HEK293 (cell line): Measurements from ENCODE around the gene KCNJ6.
"Not testable (repeated sequence)": the region's sequence is repeated elsewhere in the genome, so short reads cannot be mapped to it uniquely, and the experiment has no call there.

ENCODE experiments used
- CTCF ChIA-PET: fragments of 350-600 bp; formaldehyde crosslinking; extraction: SDS; loops from one replicate; lab custom pipeline; 2021; ENCODE audit warnings: antibody characterized with exemption; lab: Yijun Ruan, JAX
- POLR2A ChIA-PET: fragments of 300-600 bp; formaldehyde crosslinking; extraction: SDS; loops from one replicate; lab custom pipeline; 2020; ENCODE audit warnings: antibody characterized with exemption, inconsistent platforms; lab: Yijun Ruan, JAX
- H3K27ac ChIP-seq: fragments of 200-500 bp; sonication (Bioruptor generic); 2 replicates; pipeline ENCODE4 v1.5.1; 2014; ENCODE audit warnings: low read depth, low read length, control low read depth, inconsistent platforms; ENCODE audit errors: extremely low read depth
- H3K36me3 ChIP-seq, 2 experiments: fragments of 200-500 bp in 1 of 2; sonication (Bioruptor generic) in 1 of 2; 1 replicate in 1 of 2; 2 replicates in 1 of 2; pipeline ENCODE4 v1.5.1; 2014 to 2017; ENCODE audit warnings: inconsistent platforms in 2 of 2, low read length in 2 of 2; ENCODE audit not compliant: control insufficient read depth in 2 of 2, insufficient read depth in 1 of 2
- H3K4me1 ChIP-seq: fragments of 200-500 bp; sonication (Bioruptor generic); 2 replicates; pipeline ENCODE4 v1.5.1; 2014; ENCODE audit warnings: mild to moderate bottlenecking, low read length, inconsistent platforms; ENCODE audit not compliant: control insufficient read depth, insufficient read depth
- H3K4me3 ChIP-seq: 2 replicates; pipeline ENCODE4 v1.5.1; 2011; ENCODE audit warnings: low read depth, mild to moderate bottlenecking, control low read depth, low read length, moderate library complexity
- H3K9me3 ChIP-seq: fragments of 200-500 bp; sonication (Bioruptor generic); 2 replicates; pipeline ENCODE4 v1.5.1; 2014; ENCODE audit warnings: low read depth, low read length, inconsistent platforms; ENCODE audit not compliant: control insufficient read depth, insufficient read depth
- BCL11B ChIP-seq: fragments of 450-650 bp; formaldehyde crosslinking; IDR thresholded peaks from 2 replicates; pipeline ENCODE4 v1.5.1; 2016; ENCODE audit warnings: low read depth, missing biosample characterization, missing genetic modification characterization
- IKZF3 ChIP-seq: fragments of 450-650 bp; IDR thresholded peaks from 2 replicates; pipeline ENCODE4 v1.5.0; 2018; ENCODE audit warnings: missing biosample characterization, mild to moderate bottlenecking, missing genetic modification characterization, moderate library complexity
- KLF7 ChIP-seq: fragments of 450-650 bp; formaldehyde crosslinking; IDR thresholded peaks from 2 replicates; pipeline ENCODE4 v1.5.1; 2016; ENCODE audit warnings: missing biosample characterization, missing genetic modification characterization, borderline replicate concordance
- SETDB1 ChIP-seq: IDR thresholded peaks from one replicate; pipeline ENCODE4 v1.6.1; 2017; ENCODE audit warnings: mild to moderate bottlenecking, low read length, moderate library complexity, mixed read lengths; ENCODE audit not compliant: insufficient read length
- SP2 ChIP-seq: fragments of 450-650 bp; formaldehyde crosslinking; IDR thresholded peaks from 2 replicates; pipeline ENCODE4 v1.5.1; 2016; ENCODE audit warnings: missing biosample characterization, missing genetic modification characterization
- YY2 ChIP-seq: fragments of 450-650 bp; formaldehyde crosslinking; IDR thresholded peaks from 2 replicates; pipeline ENCODE4 v1.5.1; 2016; ENCODE audit warnings: missing biosample characterization, missing genetic modification characterization
- ZBTB1 ChIP-seq: fragments of 450-650 bp; formaldehyde crosslinking; IDR thresholded peaks from 2 replicates; pipeline ENCODE4 v1.5.1; 2016; ENCODE audit warnings: missing biosample characterization, missing genetic modification characterization
- ZFP3 ChIP-seq: fragments of 450-650 bp; formaldehyde crosslinking; IDR thresholded peaks from 2 replicates; pipeline ENCODE4 v1.5.1; 2016; ENCODE audit warnings: low read depth, missing biosample characterization, missing genetic modification characterization
- ZNF146 ChIP-seq: fragments of 450-650 bp; formaldehyde crosslinking; IDR thresholded peaks from 2 replicates; pipeline ENCODE4 v1.5.1; 2016; ENCODE audit warnings: missing biosample characterization, missing genetic modification characterization
- ZNF155 ChIP-seq: fragments of 450-650 bp; formaldehyde crosslinking; IDR thresholded peaks from 2 replicates; pipeline ENCODE4 v1.5.1; 2016; ENCODE audit warnings: missing biosample characterization, missing genetic modification characterization
- ZNF24 ChIP-seq: fragments of 450-650 bp; formaldehyde crosslinking; IDR thresholded peaks from 2 replicates; pipeline ENCODE4 v1.5.1; 2016; ENCODE audit warnings: missing biosample characterization, missing genetic modification characterization
- ZNF248 ChIP-seq: fragments of 450-650 bp; formaldehyde crosslinking; IDR thresholded peaks from 2 replicates; pipeline ENCODE4 v1.5.1; 2017; ENCODE audit warnings: missing biosample characterization, missing genetic modification characterization
- ZNF433 ChIP-seq: fragments of 450-650 bp; formaldehyde crosslinking; IDR thresholded peaks from 2 replicates; pipeline ENCODE4 v1.5.1; 2016; ENCODE audit warnings: missing biosample characterization, missing genetic modification characterization, low read depth
- ZNF529 ChIP-seq: fragments of 450-650 bp; formaldehyde crosslinking; IDR thresholded peaks from 2 replicates; pipeline ENCODE4 v1.5.1; 2017; ENCODE audit warnings: missing genetic modification characterization, missing biosample characterization; ENCODE audit not compliant: insufficient replicate concordance
- ZNF561 ChIP-seq: fragments of 450-650 bp; IDR thresholded peaks from 2 replicates; pipeline ENCODE4 v1.5.1; 2018; ENCODE audit warnings: missing biosample characterization, missing genetic modification characterization, borderline replicate concordance
- ZNF660 ChIP-seq: fragments of 450-650 bp; IDR thresholded peaks from 2 replicates; pipeline ENCODE4 v1.5.1; 2018; ENCODE audit warnings: missing biosample characterization, mild to moderate bottlenecking, missing genetic modification characterization
- ZNF677 ChIP-seq: fragments of 450-650 bp; IDR thresholded peaks from 2 replicates; pipeline ENCODE4 v1.5.0; 2018; ENCODE audit warnings: missing biosample characterization, mild to moderate bottlenecking, missing genetic modification characterization, moderate library complexity
- ZSCAN16 ChIP-seq: fragments of 450-650 bp; formaldehyde crosslinking; IDR thresholded peaks from 2 replicates; pipeline ENCODE4 v1.5.1; 2016; ENCODE audit warnings: missing biosample characterization, missing genetic modification characterization
- TF ChIP-seq, protein P1 (sequence below): fragments of 450-650 bp; formaldehyde crosslinking; IDR thresholded peaks from 2 replicates; pipeline ENCODE4 v1.5.1; 2016; ENCODE audit warnings: missing biosample characterization, missing genetic modification characterization, low read depth
- TF ChIP-seq, protein P2 (sequence below): fragments of 450-650 bp; formaldehyde crosslinking; IDR thresholded peaks from 2 replicates; pipeline ENCODE4 v1.5.1; 2016; ENCODE audit warnings: missing biosample characterization, missing genetic modification characterization

Gene KCNJ6

GRCh38 chr21:37932936-37933335, 16.7 kb upstream of the KCNJ6 start (continued):
- no peak for TF ChIP-seq YY2 (tag by site-specific recombination)
- no peak for TF ChIP-seq ZNF561 (tag by site-specific recombination)

GRCh38 chr21:37927711-37928110, 11.5 kb upstream of the KCNJ6 start:
- no peaks in the 10 kb centered on the region for H3K4me1 ChIP-seq
- TF ChIP-seq ZNF155 (tag by site-specific recombination) = no peak
- TF ChIP-seq, protein P1, sequence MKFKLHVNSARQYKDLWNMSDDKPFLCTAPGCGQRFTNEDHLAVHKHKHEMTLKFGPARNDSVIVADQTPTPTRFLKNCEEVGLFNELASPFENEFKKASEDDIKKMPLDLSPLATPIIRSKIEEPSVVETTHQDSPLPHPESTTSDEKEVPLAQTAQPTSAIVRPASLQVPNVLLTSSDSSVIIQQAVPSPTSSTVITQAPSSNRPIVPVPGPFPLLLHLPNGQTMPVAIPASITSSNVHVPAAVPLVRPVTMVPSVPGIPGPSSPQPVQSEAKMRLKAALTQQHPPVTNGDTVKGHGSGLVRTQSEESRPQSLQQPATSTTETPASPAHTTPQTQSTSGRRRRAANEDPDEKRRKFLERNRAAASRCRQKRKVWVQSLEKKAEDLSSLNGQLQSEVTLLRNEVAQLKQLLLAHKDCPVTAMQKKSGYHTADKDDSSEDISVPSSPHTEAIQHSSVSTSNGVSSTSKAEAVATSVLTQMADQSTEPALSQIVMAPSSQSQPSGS = peak; percentile 24; the same call in 1 of the 2 replicates
- no peak for TF ChIP-seq ZNF248
- TF ChIP-seq, all 188 proteins: peak for 1
- Histone ChIP-seq H3K36me3 (no peaks in the 10 kb centered on the region), H3K4me3 (no peak overlapping the region), H3K9me3 (no peaks in the 10 kb centered on the region), H3K27ac (no peak overlapping the region)
- CTCF ChIA-PET = interaction anchor here (0.6 to 1.0 kb wide), 2 partner anchors 11 to 27 kb away, joined by 3 read pairs; no protein-coding TSS in a partner anchor
- POLR2A ChIA-PET = no interaction called here

DNA sequence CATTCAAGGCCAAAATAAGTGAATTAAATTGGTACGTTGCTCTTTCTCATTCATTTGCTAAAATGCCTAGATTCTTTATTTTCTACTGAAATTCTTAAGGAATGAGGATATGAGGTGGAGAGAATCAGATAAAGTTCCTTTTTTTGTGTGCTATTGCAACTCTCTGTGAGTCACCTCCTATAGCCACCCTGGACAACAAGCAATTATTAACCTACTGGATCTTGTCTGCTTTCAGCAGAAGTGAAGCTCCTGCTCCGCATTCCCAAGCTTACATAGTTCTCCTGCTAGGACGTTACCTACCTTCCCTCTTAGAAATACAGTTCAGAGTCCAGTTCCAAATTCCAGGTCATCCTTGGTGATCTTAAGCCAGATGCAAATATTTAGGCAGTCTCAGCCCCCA, 4.8 kb upstream of the KCNJ6 start:
- POLR2A ChIA-PET = no interaction called here
- no peaks in the 10 kb centered on the region for H3K36me3 ChIP-seq
- CTCF ChIA-PET = no interaction called here

DNA sequence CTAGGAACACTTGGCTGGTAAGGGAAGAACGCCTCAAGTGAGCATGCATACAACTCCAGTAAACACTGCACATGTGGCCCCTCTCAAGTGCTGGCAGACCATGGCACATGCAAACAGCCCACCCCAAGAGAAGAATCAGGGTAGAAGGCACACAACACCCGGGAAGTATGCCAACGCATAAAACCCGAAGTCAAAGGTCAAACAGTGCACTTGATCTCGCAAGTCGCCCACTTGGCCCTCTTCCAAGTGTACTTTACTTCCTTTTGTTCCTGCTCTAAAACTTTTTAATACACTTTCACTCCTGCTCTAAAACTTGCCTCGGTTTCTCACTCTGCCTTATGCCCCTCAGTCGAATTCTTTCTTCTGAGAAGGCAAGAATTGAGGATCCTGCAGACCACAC, 4.0 kb upstream of the KCNJ6 start:
- H3K36me3 ChIP-seq, H3K27ac ChIP-seq, POLR2A ChIA-PET, H3K4me1 ChIP-seq, H3K9me3 ChIP-seq, H3K4me3 ChIP-seq: not testable (repeated sequence)
- CTCF ChIA-PET = interaction anchor here (0.7 to 0.8 kb wide), 2 partner anchors 142 to 219 kb away, joined by 4 to 5 read pairs; no protein-coding TSS in a partner anchor

More for the DNA sequence above, 4.8 kb upstream of the KCNJ6 start:
- Histone ChIP-seq H3K4me3 (no peak overlapping the region), H3K4me1 (no peaks in the 10 kb centered on the region), H3K27ac (no peak overlapping the region), H3K9me3 (no peaks in the 10 kb centered on the region)
- TF ChIP-seq ZSCAN16 (tag by site-specific recombination) (no peak), ZNF24 (no peak), KLF7 (tag by site-specific recombination) (no peak), ZNF660 (tag by site-specific recombination) (no peak), ZBTB1 (tag by site-specific recombination) (no peak), ZNF677 (no peak), ZNF146 (tag by site-specific recombination) (no peak), SP2 (tag by site-specific recombination) (no peak), IKZF3 (tag by site-specific recombination) (no peak), ZNF529 (no peak), BCL11B (tag by site-specific recombination) (no peak), ZNF248 (no peak), ZNF433 (tag by site-specific recombination) (no peak), SETDB1 (no peak), ZFP3 (tag by site-specific recombination) (no peak)
- TF ChIP-seq, protein P2, sequence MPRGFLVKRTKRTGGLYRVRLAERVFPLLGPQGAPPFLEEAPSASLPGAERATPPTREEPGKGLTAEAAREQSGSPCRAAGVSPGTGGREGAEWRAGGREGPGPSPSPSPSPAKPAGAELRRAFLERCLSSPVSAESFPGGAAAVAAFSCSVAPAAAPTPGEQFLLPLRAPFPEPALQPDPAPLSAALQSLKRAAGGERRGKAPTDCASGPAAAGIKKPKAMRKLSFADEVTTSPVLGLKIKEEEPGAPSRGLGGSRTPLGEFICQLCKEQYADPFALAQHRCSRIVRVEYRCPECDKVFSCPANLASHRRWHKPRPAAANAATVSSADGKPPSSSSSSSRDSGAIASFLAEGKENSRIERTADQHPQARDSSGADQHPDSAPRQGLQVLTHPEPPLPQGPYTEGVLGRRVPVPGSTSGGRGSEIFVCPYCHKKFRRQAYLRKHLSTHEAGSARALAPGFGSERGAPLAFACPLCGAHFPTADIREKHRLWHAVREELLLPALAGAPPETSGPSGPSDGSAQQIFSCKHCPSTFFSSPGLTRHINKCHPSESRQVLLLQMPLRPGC = no peak
